Trophoblast cell (in vitro differentiated cells and primary cell): ENCODE data around the gene IL20RA.

Source experiments
- DNase-seq, 2 donors: peaks; one replicate each; pipeline ENCODE4 v3.0.0-alpha.2; 2016
- H2AFZ ChIP-seq: 2 replicates; pipeline ENCODE4 v1.6.1; 2013; ENCODE audit warnings: low read length, moderate library complexity, mild to moderate bottlenecking; ENCODE audit not compliant: insufficient read depth, poor library complexity
- H2AK5ac ChIP-seq: 2 replicates; pipeline ENCODE4 v1.6.1; 2013; ENCODE audit warnings: mild to moderate bottlenecking, low read length
- H2BK120ac ChIP-seq: 2 replicates; pipeline ENCODE4 v1.6.1; 2013; ENCODE audit warnings: low read length, mild to moderate bottlenecking, moderate library complexity; ENCODE audit not compliant: insufficient read depth, poor library complexity
- H2BK12ac ChIP-seq: 2 replicates; pipeline ENCODE4 v1.6.1; 2013; ENCODE audit warnings: mild to moderate bottlenecking, low read length, moderate library complexity
- H2BK5ac ChIP-seq: 2 replicates; pipeline ENCODE4 v1.6.1; 2013; ENCODE audit warnings: low read length, low read depth, moderate library complexity, mild to moderate bottlenecking; ENCODE audit not compliant: poor library complexity
- H3K14ac ChIP-seq: 2 replicates; pipeline ENCODE4 v1.6.1; 2013; ENCODE audit warnings: mild to moderate bottlenecking, low read length
- H3K18ac ChIP-seq: 2 replicates; pipeline ENCODE4 v1.6.1; 2013; ENCODE audit warnings: mild to moderate bottlenecking, low read length
- H3K23ac ChIP-seq: 2 replicates; pipeline ENCODE4 v1.6.1; 2013; ENCODE audit warnings: low read length
- H3K27ac ChIP-seq: 2 replicates; pipeline ENCODE4 v1.5.1; 2013; ENCODE audit warnings: low read depth, mild to moderate bottlenecking, inconsistent platforms, low read length, moderate library complexity
- H3K27me3 ChIP-seq: 2 replicates; pipeline ENCODE4 v1.6.1; 2013; ENCODE audit warnings: inconsistent platforms, mild to moderate bottlenecking, low read length, moderate library complexity; ENCODE audit not compliant: insufficient read depth
- H3K36me3 ChIP-seq, 2 experiments: 1 replicate in 1 of 2; 2 replicates in 1 of 2; pipeline ENCODE4 v1.6.1; 2013; ENCODE audit warnings: low read length in 2 of 2, mild to moderate bottlenecking in 2 of 2, moderate library complexity in 1 of 2; ENCODE audit not compliant: insufficient read depth in 2 of 2, control insufficient read depth in 1 of 2
- H3K4ac ChIP-seq: 2 replicates; pipeline ENCODE4 v1.6.1; 2013; ENCODE audit warnings: low read depth, mild to moderate bottlenecking, low read length, moderate library complexity
- H3K4me1 ChIP-seq, 2 experiments: 1 replicate in 1 of 2; 2 replicates in 1 of 2; pipeline ENCODE4 v1.6.1; 2013; ENCODE audit warnings: low read length in 2 of 2, mild to moderate bottlenecking in 2 of 2, moderate library complexity in 1 of 2; ENCODE audit not compliant: insufficient read depth in 2 of 2, control insufficient read depth in 1 of 2
- H3K4me2 ChIP-seq: 2 replicates; pipeline ENCODE4 v1.6.1; 2013; ENCODE audit warnings: inconsistent platforms, mild to moderate bottlenecking, low read length, moderate library complexity
- H3K4me3 ChIP-seq: 2 replicates; pipeline ENCODE4 v1.5.1; 2013; ENCODE audit warnings: mild to moderate bottlenecking, low read depth, low read length, inconsistent platforms
- H3K79me1 ChIP-seq: one replicate; pipeline ENCODE4 v1.6.1; 2013; ENCODE audit warnings: low read length
- H3K79me2 ChIP-seq: 2 replicates; pipeline ENCODE4 v1.6.1; 2013; ENCODE audit warnings: low read length, mild to moderate bottlenecking; ENCODE audit not compliant: control insufficient read depth, insufficient read depth, poor library complexity
- H3K9ac ChIP-seq: 2 replicates; pipeline ENCODE4 v1.6.1; 2013; ENCODE audit warnings: mild to moderate bottlenecking, low read length
- H3K9me3 ChIP-seq: 2 replicates; pipeline ENCODE4 v1.6.1; 2013; ENCODE audit warnings: low read depth, mild to moderate bottlenecking, control low read depth, inconsistent platforms, low read length; ENCODE audit not compliant: insufficient read depth
- H4K12ac ChIP-seq: 2 replicates; pipeline ENCODE4 v1.6.1; 2013; ENCODE audit warnings: low read depth, mild to moderate bottlenecking, low read length, moderate library complexity
- H4K8ac ChIP-seq: 2 replicates; pipeline ENCODE4 v1.6.1; 2013; ENCODE audit warnings: low read depth, mild to moderate bottlenecking, low read length, moderate library complexity
- H4K91ac ChIP-seq: one replicate; pipeline ENCODE4 v1.6.1; 2013; ENCODE audit warnings: low read depth, mild to moderate bottlenecking, low read length, moderate library complexity
- WGBS: extraction: QIAGEN DNeasy Blood & Tissue Kit; methylation state at CpG from one replicate; pipeline ENCODE4 v1.1.7; 2013; ENCODE audit warnings: missing lambda C conversion rate; ENCODE audit not compliant: insufficient read length, insufficient coverage; ENCODE audit errors: extremely low coverage; 5-methylcytosine and 5-hydroxymethylcytosine counted together

Gene IL20RA

DNA sequence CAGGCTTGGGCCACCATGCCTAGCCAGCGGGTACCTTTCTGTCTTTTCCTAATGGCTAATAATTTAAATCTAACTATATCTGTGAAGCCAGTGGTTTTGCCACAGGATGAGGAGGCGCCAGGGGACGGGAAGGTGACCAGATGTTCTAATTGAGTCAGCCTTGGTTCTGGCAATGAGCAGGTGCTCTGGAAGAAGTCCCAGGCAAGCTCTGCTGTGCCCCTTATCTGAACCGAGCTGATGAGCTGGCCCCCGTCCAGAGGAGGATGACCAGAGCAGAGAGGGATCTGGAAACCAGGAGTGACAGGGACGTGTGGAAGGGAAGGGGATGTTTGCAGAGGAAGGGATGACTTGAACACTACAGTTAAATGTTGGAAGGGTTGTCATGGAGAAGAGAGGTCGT lies 75.9 kb downstream of the IL20RA start:
- H3K9ac ChIP-seq = no peak overlapping the region
- no peak overlapping the region for H3K23ac ChIP-seq
- no peak overlapping the region for H2BK5ac ChIP-seq
- H3K79me1 ChIP-seq = peaks cover 2% of the 10 kb centered on the region
- no peak overlapping the region for H4K8ac ChIP-seq
- H2AK5ac ChIP-seq = no peak overlapping the region
- no peaks in the 10 kb centered on the region for H3K9me3 ChIP-seq
- no peak overlapping the region for H4K91ac ChIP-seq
- no peaks in the 10 kb centered on the region for H3K36me3 ChIP-seq
- H3K27ac ChIP-seq = no peak overlapping the region
- H3K79me2 ChIP-seq = no peaks in the 10 kb centered on the region
- H2AFZ ChIP-seq = no peak overlapping the region
- no peaks in the 10 kb centered on the region for H3K27me3 ChIP-seq
- no peak for DNase-seq
- no peak overlapping the region for H4K12ac ChIP-seq
- no peak overlapping the region for H3K4me2 ChIP-seq
- no peak overlapping the region for H3K4me3 ChIP-seq
- no peak overlapping the region for H3K14ac ChIP-seq
- H3K4ac ChIP-seq = no peak overlapping the region
- peaks cover 2 to 17% of the 10 kb centered on the region in 2 experiments for H3K4me1 ChIP-seq
- H2BK120ac ChIP-seq = no peak overlapping the region
- H2BK12ac ChIP-seq = no peak overlapping the region
- WGBS = no CpG with 5 or more reads among the region's 7 CpGs
- no peak overlapping the region for H3K18ac ChIP-seq

DNA sequence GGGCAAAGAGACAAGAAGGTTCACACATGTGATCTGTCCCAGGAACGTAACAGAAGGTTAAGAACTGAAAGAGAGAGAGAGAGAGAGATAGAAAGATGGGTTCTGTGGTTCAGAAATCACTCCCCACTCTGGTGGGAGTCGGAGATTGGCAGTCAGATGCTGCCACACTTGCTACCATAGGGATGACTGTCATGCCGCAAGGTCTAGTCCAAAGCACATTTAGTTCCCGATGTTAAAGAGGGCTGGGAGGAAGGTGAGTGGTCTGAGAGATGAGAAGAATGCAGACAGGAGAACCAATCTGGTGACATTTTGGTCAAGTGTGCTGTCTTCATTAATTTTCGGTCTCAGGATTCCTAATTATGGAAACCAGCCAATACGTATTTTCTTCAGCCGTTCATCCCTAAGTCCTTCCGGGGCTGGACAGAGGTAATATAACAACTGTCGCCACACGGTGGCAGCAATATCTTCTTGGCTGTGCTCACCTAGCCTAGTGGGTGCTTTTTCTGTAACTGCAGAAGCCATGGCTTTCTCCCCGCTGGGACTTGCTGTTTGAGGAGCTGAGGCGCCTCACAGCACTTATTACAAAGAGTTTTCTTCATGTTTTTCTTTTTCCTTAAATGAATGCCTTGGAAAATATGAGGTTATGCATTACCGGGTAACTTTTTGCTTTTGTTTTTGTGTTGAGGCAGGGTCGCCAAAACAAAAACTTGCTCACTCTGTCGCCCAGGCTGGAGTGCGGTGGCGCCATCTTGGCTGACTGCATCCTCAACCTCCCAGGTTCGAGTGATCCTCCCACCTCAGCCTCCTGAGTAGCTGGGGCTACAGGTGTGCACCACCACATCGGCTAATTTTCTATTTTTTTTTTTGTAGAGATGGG lies 76.7 kb downstream of the IL20RA start:
- H4K12ac ChIP-seq = no peak overlapping the region
- H2BK5ac ChIP-seq = no peak overlapping the region
- H4K8ac ChIP-seq = no peak overlapping the region
- H3K9ac ChIP-seq = no peak overlapping the region
- H3K27ac ChIP-seq = no peak overlapping the region
- H3K4me3 ChIP-seq = no peak overlapping the region
- H2AK5ac ChIP-seq = no peak overlapping the region
- no peak overlapping the region for H3K18ac ChIP-seq
- peaks cover 2% of the 10 kb centered on the region for H3K79me1 ChIP-seq
- H3K4me1 ChIP-seq = peaks cover 2 to 17% of the 10 kb centered on the region in 2 experiments
- no peak overlapping the region for H3K23ac ChIP-seq
- H3K27me3 ChIP-seq = no peaks in the 10 kb centered on the region
- H2BK120ac ChIP-seq = no peak overlapping the region
- no peaks in the 10 kb centered on the region for H3K9me3 ChIP-seq
- no peak overlapping the region for H3K4me2 ChIP-seq
- H3K79me2 ChIP-seq = no peaks in the 10 kb centered on the region
- peak; percentile 88 to 94 for DNase-seq
- H3K4ac ChIP-seq = no peak overlapping the region
- no peak overlapping the region for H3K14ac ChIP-seq
- H2AFZ ChIP-seq = no peak overlapping the region
- H2BK12ac ChIP-seq = no peak overlapping the region
- H3K36me3 ChIP-seq = no peaks in the 10 kb centered on the region
- no peak overlapping the region for H4K91ac ChIP-seq
- no CpG with 5 or more reads among the region's 19 CpGs for WGBS

DNA sequence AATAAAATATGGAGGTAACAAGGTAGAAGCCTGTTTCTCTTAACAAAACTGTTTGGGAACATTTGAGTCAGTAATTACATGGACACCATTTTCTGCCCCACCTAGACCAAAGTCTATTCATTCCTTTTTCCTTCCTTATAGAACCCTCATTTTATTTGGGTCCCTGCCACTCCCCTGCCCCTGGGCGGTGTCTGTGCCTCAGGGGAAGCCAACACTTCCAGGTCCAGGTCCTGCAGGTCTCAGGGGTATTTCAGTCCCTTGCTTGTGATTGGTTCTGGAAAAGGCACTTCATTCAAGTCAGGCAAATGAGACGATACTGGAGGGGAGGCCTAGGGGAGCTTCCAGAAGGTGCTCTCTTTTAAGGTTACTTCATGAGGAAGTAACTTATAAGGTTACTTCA lies 80.4 kb downstream of the IL20RA start:
- Histone ChIP-seq H3K4me3 (no peak overlapping the region), H2AFZ (no peak overlapping the region), H3K14ac (no peak overlapping the region), H3K79me1 (peaks cover 12% of the 10 kb centered on the region), H4K8ac (peak overlapping the region; percentile 9), H2AK5ac (no peak overlapping the region), H3K27me3 (no peaks in the 10 kb centered on the region), H2BK120ac (no peak overlapping the region), H4K12ac (no peak overlapping the region), H3K23ac (no peak overlapping the region), H3K4me1 (peaks cover 4 to 20% of the 10 kb centered on the region in 2 experiments), H3K4me2 (no peak overlapping the region), H2BK12ac (peak overlapping the region; percentile 4), H3K36me3 (no peaks in the 10 kb centered on the region), H3K9me3 (no peaks in the 10 kb centered on the region), H3K18ac (no peak overlapping the region), H4K91ac (no peak overlapping the region), H3K27ac (no peak overlapping the region), H2BK5ac (no peak overlapping the region), H3K4ac (no peak overlapping the region), H3K79me2 (no peaks in the 10 kb centered on the region), H3K9ac (no peak overlapping the region)
- no CpG with 5 or more reads among the region's 2 CpGs for WGBS
- DNase-seq = no peak

DNA sequence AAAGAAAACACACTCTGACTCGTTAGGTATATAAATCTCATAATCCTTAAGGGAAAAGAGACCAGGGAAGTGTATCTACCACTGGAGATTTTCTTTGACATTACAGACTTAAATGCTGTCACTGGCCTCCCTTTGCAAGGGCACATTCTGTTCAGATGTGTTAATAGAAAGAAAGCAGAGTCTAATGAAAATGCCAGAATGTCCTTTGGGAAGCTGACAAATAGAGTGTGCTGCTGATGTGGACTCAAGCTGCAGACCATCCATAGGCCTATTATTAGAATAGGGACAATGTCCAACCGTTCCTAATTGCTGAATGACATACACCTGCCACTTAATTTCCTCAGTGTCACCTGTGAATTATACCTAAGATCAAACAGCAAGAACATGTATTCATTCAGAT lies 81.5 kb downstream of the IL20RA start:
- no CpG with 5 or more reads among the region's 2 CpGs for WGBS
- Histone ChIP-seq H2AFZ (no peak overlapping the region), H3K36me3 (no peaks in the 10 kb centered on the region), H3K79me2 (no peaks in the 10 kb centered on the region), H3K4me3 (no peak overlapping the region), H2BK12ac (no peak overlapping the region), H3K79me1 (peaks cover 19% of the 10 kb centered on the region), H4K8ac (no peak overlapping the region), H2BK5ac (no peak overlapping the region), H3K18ac (no peak overlapping the region), H3K23ac (no peak overlapping the region), H3K9me3 (no peaks in the 10 kb centered on the region), H3K27ac (no peak overlapping the region), H3K27me3 (no peaks in the 10 kb centered on the region), H3K4me2 (no peak overlapping the region), H3K14ac (no peak overlapping the region), H4K91ac (no peak overlapping the region), H4K12ac (no peak overlapping the region), H3K9ac (no peak overlapping the region), H2AK5ac (no peak overlapping the region), H3K4ac (no peak overlapping the region), H2BK120ac (no peak overlapping the region), H3K4me1 (peaks cover 8 to 20% of the 10 kb centered on the region in 2 experiments)
- no peak for DNase-seq
